Measurements from ENCODE around the gene MMP21. TPM values are rescaled to one million over a fixed set of nuclear protein-coding genes. Genes with fewer than 3 reads are reported as not detected.

The MMP21 gene
- polyA plus RNA-seq, 3 donors: 0.10 to 0.13 TPM; not detected in 1

DNA sequence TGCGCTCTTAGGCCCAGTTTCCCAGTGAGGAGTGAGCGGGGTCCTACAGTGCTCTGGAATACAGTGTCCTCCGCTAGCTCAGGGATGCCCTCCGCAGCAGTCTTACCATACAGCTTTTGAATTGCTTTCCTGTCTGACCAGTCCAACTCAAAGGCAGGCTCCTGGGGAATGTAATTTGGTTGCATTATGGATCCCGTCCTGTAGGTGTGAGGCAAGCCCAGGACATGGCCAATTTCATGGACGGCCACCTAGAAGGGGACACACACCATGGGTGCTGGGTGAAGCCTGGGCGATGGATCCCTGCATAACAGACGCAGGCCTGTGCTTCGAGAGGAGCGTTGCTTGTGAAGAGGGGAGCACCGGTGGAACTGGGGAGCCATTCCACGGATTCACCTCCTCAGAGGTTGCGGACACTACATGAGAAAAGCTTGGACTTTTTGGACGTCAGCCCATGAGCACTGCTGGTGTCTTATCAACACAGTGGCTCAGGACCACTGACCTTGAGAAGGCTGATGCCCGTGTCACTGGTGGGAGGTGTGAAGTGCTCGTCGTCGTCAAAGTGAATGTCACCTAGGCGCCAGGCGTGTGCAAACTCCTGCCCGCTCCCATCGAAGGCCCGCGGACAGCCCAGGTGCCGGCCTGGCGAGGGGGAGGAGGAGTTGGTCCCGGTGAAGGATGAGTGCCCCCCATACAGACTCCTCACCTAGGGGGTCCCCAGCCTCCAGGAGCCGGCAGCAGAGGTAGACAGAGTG lies 3.3 kb downstream of the MMP21 start:
- WGBS, 3 donors: 86 to 95% (median 92%) methylated on average over 28 of the region's 28 CpGs
- H3K27ac ChIP-seq (ENCODE audit: low read depth, low read length): no peak overlapping the region

DNA sequence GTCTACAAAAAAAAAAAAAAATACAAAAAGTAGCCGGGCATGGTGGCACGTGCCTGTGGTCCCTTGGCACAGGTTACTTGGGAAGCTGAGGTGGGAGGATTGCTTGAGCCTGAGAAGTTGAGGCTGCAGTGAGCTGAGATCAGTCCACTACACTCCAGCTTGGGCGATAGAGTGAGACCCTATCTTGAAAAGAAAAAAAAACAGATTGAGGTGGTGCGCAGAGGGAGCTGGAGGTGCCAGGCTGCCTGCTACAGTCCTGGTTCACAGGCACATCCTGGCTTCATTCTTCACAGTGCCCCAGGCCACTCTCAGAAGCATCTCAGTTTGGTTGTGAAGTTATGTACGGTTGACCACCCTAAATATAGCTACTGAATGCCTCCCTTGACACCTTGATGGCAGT lies 4.8 kb downstream of the MMP21 start:
- WGBS, 3 donors: 89 to 95% (median 92%) methylated on average over 5 of the region's 5 CpGs
- H3K27ac ChIP-seq (ENCODE audit: low read depth, low read length): no peak overlapping the region

DNA sequence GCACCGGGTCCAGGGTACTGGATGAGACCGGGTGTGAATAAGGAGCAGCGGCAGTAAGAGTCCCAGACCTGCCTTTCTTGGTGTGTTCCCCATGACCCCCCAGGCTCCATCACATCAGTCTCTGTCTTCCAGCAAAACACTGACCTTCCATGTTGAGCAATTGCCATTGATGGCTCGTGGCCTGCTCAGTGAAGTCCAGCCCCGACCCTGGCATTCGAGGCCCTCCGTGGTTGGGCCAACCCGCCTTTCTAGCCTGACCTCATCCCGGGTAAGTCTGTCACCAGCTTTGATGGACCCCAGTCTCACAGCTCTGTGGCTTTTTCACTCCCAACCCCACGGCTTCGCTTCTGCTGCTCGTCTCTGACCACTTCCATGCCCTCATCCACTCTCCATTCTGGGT lies 6.4 kb downstream of the MMP21 start:
- whole genome bisulfite sequencing, 3 donors: 87 to 94% (median 91%) methylated on average over 12 of the region's 12 CpGs
- H3K27ac ChIP-seq (ENCODE audit: low read depth, low read length): no peak overlapping the region

DNA sequence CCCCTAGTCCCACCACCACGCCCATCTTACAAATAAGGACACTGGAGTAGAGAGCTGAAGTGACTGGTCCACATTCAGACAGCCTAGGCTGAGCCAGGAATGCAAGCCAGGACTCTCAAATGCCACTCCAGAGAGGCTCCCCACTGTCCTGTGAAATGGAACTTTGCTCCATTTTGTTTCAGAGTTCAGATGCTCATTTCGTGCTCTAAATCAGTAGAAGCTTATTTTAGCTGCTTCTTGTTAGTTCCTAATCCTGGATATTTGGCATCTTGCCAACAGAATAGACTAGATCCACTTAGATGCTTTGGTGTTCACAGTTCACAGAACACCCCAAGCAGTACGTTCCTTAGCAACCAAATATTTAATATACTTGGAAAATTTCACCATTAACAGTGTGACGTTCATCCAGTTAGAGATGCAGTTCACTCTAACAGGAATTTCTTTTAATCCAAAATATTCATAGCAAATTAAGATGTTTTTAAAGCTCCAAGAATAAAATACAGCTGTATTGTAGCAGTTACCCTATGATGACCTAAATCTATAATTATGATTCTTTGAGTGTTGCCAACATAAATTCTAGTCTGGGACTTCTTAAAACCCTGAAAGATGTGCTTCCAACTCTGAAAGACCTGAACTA lies 7.3 kb downstream of the MMP21 start:
- 54 to 66% (median 61%) methylated on average over 4 of the region's 4 CpGs for WGBS, 3 donors

DNA sequence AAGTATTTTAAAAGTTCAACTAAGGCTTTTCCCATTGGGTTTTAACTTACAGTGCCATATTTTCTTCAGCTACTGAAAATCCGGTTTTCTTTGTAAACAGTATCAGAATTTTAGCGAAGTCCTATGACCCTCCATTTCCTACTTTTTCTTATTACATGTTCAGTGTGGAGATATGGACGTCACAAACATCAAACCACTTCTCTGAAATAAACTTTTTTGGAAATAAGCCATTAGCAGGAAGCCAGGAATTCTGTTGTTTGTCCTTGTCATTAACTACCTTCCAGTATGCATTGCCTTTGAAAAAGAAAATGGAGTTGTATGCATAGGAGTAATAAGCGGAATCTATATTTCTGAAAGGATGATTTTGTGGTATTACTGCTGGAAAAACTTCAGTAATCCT lies 9.1 kb downstream of the MMP21 start:
- 31 to 76% (median 63%) methylated on average over 4 of the region's 4 CpGs for WGBS, 3 donors
- no peak overlapping the region for H3K27ac ChIP-seq (ENCODE audit: low read depth, low read length)

More for the DNA sequence above, 7.3 kb downstream of the MMP21 start:
- H3K27ac ChIP-seq (ENCODE audit: low read depth, low read length): no peak overlapping the region

DNA sequence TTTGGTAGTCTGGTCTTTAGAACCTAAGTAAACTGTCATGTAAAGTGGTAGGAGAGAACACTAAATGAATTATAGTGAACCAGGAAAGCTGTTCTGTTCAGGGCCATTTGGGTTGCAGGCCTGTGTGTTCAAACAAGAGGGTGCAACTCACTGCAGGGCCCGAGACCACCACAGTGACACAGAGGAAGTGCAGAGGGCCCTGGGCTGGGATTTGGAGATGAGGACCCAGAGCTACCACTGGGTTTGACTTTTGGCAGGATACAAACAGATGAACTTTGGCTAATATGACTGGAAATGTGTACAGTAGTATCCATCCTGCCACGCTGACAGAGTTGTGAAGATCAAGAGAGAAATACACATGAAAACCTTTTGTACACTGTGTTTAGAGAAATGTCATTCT lies 9.8 kb downstream of the MMP21 start:
- 76 to 93% (median 79%) methylated on average over 2 of the region's 2 CpGs for WGBS, 3 donors
- no peak overlapping the region for H3K27ac ChIP-seq (ENCODE audit: low read depth, low read length)

DNA sequence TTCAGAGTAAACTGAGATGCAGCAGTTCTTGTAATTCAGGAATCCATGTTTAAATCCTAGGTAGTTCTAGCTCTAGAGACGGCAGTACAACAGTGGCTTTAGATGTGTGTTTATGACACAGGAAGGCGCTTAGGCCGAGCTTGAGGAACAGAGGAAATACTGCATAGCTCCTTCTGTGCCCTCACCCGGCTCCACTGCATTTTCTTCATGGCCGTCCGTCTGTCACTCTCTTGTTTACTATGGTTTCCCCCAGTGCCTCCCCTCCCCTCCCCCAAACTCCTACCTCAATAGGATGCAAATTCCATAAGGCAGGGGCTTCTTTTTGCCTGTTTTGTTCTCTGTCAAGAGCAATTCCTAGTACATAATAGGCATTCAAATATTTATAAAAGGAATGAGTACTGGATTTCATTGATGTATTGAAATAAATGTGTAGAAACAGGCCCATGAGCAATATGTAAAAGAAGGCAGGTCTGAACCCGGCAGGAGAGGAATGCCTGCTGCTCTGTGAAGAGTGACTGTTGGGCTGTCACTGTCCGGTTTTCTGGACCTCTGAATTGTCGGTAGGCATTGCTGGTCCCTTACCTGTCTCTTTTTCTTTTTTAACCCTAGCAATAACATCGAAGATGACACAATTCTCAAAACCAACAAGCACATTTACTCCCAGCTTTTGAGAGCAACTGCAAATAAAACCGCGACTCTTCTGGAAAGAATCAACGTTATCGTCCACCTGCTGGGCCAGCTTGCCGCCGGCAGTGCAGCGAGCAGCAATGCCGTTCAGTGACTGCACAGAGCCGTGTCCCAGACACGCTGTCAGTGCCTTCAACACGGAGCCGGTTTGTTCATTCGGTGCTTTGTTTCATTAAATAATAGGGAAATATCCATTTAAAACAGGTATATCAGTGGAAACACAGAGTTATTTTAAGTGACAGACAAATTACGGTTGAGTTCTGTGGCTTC lies 12.7 kb downstream of the MMP21 start:
- H3K27ac ChIP-seq (ENCODE audit: low read depth, low read length): no peak overlapping the region
- WGBS, 3 donors: 91 to 94% (median 91%) methylated on average over 24 of the region's 24 CpGs

DNA sequence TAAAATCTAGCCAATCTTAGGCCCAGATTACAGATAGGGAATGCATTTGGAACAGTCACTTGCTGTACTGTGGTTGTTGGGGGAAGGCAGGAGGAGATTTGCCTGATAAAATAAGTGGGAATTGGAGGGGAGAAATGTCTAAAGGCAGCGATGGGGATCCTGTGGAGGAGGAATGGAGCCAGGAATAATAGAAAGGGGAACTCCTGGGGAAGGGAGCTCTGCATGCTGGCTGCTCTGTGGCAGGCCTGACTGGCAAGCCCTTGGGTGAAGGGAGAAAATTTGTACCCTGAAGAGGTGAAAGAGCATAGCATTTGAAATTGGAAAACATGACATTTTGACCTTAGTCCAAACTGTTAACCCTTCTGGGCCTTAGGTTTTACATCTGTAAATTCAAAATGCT lies 13.7 kb downstream of the MMP21 start:
- no peak overlapping the region for H3K27ac ChIP-seq (ENCODE audit: low read depth, low read length)
- 54 to 69% (median 55%) methylated on average over 1 of the region's 1 CpG for WGBS, 3 donors

DNA sequence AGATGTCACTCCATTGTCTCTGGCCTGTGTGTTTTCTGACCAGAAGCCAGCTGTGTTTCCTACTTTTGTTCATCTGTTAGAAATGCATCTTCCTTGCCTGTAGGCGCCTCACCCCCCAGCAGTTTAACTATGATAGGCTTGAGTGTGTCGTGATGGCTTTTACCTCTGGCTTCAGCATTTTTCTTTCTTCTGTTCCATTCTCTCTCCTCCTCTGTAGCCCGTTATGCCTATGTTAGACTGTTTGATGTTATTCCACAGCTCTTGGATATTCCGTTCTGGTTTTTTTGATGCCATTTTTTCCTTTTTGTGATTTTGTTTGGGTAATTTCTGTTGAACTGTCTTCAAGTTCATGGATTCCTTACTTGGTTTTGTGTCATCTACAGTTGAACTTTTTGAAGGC lies 17.9 kb downstream of the MMP21 start:
- H3K27ac ChIP-seq (ENCODE audit: low read depth, low read length): no peak overlapping the region
- WGBS, 3 donors: 89 to 100% (median 93%) methylated on average over 4 of the region's 4 CpGs

DNA sequence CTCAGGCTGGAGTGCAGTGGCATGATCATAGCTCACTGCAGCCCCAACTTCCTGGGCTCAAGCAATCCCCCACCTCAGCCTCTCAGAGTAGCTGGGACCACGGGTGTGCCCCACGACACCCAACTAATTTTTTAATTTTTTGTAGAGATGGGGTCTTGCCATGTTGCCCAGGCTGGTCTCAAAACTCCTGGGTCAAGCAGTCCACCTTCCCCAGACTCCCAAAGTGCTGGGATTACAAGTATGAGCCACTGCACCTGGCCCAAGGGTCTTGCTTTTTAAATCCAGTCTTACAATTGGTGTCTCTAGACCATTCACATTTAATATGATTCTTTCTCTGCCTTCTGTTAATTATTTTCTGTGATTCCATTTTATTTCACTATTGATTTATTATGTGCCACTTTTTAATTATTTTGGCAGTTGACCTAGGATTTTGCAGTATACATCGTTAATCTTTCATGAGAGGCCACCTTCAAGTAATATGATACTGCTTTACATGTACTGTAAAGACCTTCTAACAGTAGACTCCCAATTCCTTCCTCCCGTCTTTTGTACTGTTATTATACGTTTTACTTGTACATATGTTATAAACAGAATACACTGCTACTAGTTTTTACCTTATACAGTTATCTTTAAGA lies 18.7 kb downstream of the MMP21 start:
- 88 to 94% (median 91%) methylated on average over 5 of the region's 5 CpGs for WGBS, 3 donors
- no peak overlapping the region for H3K27ac ChIP-seq (ENCODE audit: low read depth, low read length)

DNA sequence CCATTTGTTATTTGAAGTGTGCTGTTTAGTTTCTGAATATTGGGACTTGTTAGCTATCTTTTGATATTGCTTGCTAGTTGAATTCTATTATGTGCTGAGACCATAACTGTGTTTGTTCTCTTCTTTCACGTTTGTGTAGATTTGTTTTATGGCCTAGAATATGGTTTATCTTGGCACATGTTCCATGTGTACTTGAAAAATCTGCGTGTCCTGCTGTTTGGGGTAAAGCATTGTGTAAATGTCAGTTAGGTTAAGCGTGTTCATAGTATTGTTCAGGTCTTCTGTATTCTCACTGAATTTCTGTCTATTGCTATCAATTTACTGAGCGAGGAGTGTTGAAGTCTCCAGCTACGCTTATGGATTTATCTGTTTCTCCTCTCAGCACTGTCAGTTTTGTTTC lies 19.4 kb downstream of the MMP21 start:
- no peak overlapping the region for H3K27ac ChIP-seq (ENCODE audit: low read depth, low read length)
- 37 to 87% (median 82%) methylated on average over 5 of the region's 5 CpGs for WGBS, 3 donors

DNA sequence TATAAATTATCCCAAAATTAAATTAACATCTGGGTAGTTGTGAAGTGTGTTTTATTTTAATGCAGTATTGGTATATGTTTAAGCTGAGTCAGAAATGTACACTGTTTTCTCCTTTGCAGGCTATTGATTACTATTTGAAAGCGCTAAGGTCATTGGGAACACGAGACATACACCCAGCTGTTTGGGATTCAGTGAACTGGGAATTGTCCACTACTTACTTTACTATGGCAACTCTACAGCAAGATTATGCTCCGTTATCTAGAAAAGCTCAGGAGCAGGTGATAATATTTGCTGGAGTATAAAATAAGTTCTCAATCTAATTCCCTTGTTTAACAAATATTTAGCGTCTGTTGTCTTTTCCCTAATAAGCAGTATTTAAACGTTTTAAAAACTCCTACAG lies 28.2 kb downstream of the MMP21 start:
- WGBS, 3 donors: 43 to 94% (median 87%) methylated on average over 5 of the region's 5 CpGs
- H3K27ac ChIP-seq (ENCODE audit: low read depth, low read length): no peak overlapping the region

DNA sequence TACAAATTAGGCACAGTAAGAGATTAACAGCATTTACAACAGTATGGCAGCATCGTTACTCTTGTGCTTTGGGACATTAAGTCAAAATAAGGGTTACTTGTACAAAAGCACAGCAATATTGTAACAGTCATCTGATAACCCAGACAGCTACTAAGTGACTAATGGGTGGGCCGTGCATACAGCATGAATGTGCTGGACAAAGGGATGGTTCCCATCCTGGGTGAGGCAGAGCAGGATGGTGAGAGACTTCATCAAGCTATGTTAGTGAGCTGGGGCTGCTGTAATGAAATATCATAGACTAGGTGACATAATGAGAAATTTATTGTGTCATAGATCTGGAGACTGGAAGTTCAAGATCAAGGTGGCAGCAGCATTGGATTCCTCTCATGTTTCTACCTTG lies 30.7 kb downstream of the MMP21 start:
- 94 to 95% (median 94%) methylated on average over 2 of the region's 2 CpGs for WGBS, 3 donors

DNA sequence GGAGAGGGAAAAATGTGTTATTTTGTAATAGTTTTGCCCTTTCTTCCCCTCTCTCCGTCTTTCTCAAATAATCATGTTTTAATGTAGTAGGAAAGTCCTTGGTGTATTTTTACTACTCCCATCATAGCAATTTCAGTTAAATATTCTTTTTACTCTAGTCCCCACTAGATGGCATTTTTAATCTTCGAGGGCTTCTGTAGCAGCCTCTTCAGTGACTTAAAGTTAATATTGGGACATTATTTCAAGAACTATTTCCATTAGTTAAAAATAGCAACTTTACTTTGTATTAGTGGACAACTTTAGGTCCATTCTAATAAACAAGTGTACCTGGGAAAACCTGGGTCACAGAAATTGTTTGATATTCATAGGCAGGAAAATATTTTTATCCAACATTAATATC lies 33.2 kb downstream of the MMP21 start:
- WGBS, 3 donors: 34 to 59% (median 48%) methylated on average over 2 of the region's 2 CpGs
- H3K27ac ChIP-seq (ENCODE audit: low read depth, low read length): no peak overlapping the region

More for the DNA sequence above, 30.7 kb downstream of the MMP21 start:
- no peak overlapping the region for H3K27ac ChIP-seq (ENCODE audit: low read depth, low read length)

DNA sequence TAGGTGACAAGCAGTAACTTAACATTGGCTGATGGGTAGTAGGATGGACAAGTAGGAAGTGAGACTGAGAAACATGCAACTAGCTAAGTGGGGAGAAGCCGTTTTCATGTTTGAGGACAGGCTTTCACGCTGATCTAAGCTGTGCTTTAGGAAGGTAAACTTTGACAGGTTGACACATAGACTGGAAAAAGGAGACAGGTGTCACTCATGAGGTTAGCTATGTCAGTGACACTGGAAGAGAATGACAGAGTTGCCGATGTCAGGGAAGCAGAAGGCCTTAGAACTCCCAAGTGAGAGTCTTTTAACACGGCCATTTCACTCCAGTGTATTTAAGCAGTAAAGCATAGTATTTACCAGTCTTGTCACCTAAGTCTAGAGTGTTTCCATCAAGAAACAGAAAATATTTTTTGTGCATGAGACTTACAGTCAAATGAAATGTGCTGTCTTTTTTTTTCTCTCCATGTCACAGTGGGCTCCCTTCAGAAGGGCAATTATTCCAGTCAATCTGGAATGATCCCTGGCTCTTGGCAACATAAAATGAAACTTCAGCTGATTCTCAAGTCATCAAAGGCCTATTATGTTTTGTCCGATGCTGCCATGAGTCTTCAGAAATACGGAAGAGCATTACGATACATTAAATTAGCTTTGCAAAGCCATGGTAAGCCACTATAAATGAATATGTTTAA lies 35.5 kb downstream of the MMP21 start:
- 89 to 95% (median 93%) methylated on average over 7 of the region's 7 CpGs for WGBS, 3 donors
- H3K27ac ChIP-seq (ENCODE audit: low read depth, low read length): no peak overlapping the region

DNA sequence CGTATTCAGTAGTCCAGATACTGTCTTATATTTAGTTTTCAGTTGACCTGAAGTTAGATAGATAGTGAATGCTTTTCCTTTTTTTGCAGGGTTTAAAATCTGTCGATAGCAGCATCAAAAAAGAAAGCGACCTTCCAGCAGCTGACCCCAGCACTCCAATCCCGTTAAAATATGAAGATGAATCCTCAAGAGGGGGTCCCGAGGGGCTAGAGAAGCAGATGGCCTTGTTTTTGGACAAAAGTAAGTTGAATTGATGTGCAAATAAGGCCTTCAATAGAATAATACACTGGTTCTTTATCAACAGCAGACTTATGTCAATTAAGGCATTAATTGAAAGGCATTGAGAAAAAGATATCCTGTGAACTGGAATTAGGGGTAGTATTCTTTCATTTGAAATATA lies 37.4 kb downstream of the MMP21 start:
- H3K27ac ChIP-seq (ENCODE audit: low read depth, low read length): no peak overlapping the region
- 88 to 91% (median 90%) methylated on average over 5 of the region's 5 CpGs for WGBS, 3 donors

DNA sequence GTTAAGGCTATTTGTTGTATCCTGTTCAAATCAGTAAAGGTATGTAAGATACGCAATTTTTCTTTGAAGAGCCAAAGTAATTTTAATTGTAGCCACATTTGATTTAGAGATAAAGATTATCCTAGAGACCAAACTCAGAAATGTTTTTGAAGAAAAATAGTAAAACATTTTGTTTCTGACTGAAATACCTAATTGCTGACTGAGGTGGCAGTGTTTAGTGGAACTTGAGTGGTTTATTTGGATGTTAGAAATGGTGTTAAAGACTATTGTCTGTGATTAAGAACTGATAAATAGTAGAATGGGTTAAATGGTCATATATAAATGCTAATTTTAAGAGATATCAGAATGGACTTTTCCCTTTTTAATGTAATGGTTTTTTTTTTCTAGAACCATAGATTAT lies 40.8 kb downstream of the MMP21 start:
- WGBS, 3 donors: 90 to 100% (median 90%) methylated on average over 1 of the region's 1 CpG
- no peak overlapping the region for H3K27ac ChIP-seq (ENCODE audit: low read depth, low read length)

DNA sequence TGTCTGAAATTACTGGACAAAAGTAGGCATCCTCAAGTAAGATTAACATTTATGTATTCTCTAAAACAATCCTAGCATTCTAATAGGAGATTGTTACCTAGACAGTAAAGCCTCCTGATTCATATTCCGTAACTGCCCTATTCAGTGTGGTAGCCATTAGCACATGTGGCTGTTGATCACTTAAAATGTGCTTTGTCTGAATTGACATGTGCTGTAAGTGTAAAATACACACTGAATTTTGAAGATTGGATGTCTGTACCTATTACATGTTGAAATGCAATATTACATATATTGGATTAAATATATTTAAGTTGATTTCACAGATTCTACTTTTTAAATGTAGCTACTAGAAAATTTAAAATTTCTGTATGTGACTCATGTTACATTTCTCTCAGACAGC lies 41.5 kb downstream of the MMP21 start:
- WGBS, 3 donors: 95 to 98% (median 97%) methylated on average over 1 of the region's 1 CpG

More for the DNA sequence above, 41.5 kb downstream of the MMP21 start:
- no peak overlapping the region for H3K27ac ChIP-seq (ENCODE audit: low read depth, low read length)

Measured in adipose tissue (tissue), 3 donors.